HCT116 (cell line): Measurements from ENCODE around the gene ZC3H15. TPM values are rescaled to one million over a fixed set of nuclear protein-coding genes. Genes with fewer than 3 reads are reported as not detected.

ENCODE experiments used
- ATAC-seq: fragments of 200-7000 bp; cut with Tn5 transposase; 2 replicates; pipeline ENCODE4 v1.9.1; 2020; ENCODE audit warnings: mild to moderate bottlenecking, moderate library complexity
- BruUV-seq: library from RNA; stranded (reverse); fragments of 400-500 nt; replicated peaks from 2 replicates; lab custom pipeline; 2021; lab: Mats Ljungman, UMichigan
- CTCF ChIA-PET: fragments of 300-600 bp; sonication (Branson Sonifier 250); formaldehyde crosslinking; loops from one replicate; lab custom pipeline; 2021; ENCODE audit warnings: antibody characterized with exemption; lab: Charles Lee
- POLR2A ChIA-PET: fragments of 300-600, 350-600 bp; sonication (Branson Sonifier 250); formaldehyde crosslinking; loops from one replicate; lab custom pipeline; 2021; ENCODE audit warnings: antibody characterized with exemption; lab: Charles Lee
- RAD21 ChIA-PET, 2 experiments: fragments of 300-600 bp; sonication (Branson Sonifier 250); formaldehyde crosslinking; loops; one replicate each; lab custom pipeline; 2023; ENCODE audit warnings: low total read pairs in 2 of 2; ENCODE audit not compliant: uncharacterized antibody in 2 of 2, unreplicated experiment in 2 of 2, low non-redundant PET in 1 of 2; lab: Charles Lee
- DNase-seq: peaks from one replicate; pipeline ENCODE4 v3.0.0-alpha.2; 2010; ENCODE audit warnings: low read depth, low spot score
- H2AFZ ChIP-seq: fragments of 200-600 bp; shearing (Covaris generic), sonication (generic); 2 replicates; pipeline ENCODE4 v1.6.1; 2017; ENCODE audit warnings: low read depth, mixed run types, mixed read lengths, antibody characterized with exemption, low read length; ENCODE audit not compliant: poor library complexity, severe bottlenecking
- H3K27ac ChIP-seq: 2 replicates; pipeline ENCODE4 v1.5.1; 2012; ENCODE audit warnings: low read depth, low read length
- H3K27me3 ChIP-seq: fragments of 200-600 bp; sonication (generic); 2 replicates; pipeline ENCODE4 v1.6.1; 2016; ENCODE audit warnings: mixed run types, low read length, mixed read lengths; ENCODE audit not compliant: insufficient read depth
- H3K36me3 ChIP-seq, 2 experiments: fragments of 200-500 bp in 1 of 2; fragments of 200-600 bp in 1 of 2; sonication (Bioruptor generic) in 1 of 2; sonication (generic) in 1 of 2; 2 replicates each; pipeline versions ENCODE4 v1.5.1 to v1.6.1; 2014 to 2016; ENCODE audit warnings: low read length in 2 of 2, inconsistent platforms in 1 of 2, mixed read lengths in 1 of 2, mixed run types in 1 of 2; ENCODE audit not compliant: insufficient read depth in 2 of 2, control insufficient read depth in 1 of 2
- H3K4me1 ChIP-seq, 2 experiments: fragments of 200-600 bp in 1 of 2; sonication (generic) in 1 of 2; 2 replicates each; pipeline versions ENCODE4 v1.5.1 to v1.6.1; 2012 to 2017; ENCODE audit warnings: low read length in 2 of 2, inconsistent platforms in 1 of 2, mild to moderate bottlenecking in 1 of 2, mixed read lengths in 1 of 2, mixed run types in 1 of 2, moderate library complexity in 1 of 2; ENCODE audit not compliant: insufficient read depth in 2 of 2, control insufficient read depth in 1 of 2
- H3K4me2 ChIP-seq: fragments of 200-600 bp; sonication (generic); 2 replicates; pipeline ENCODE4 v1.6.1; 2017; ENCODE audit warnings: mixed run types, low read length, mixed read lengths
- H3K4me3 ChIP-seq, 2 experiments: fragments of 200-600 bp in 1 of 2; sonication (generic) in 1 of 2; replicated peaks in 1 of 2; 2 replicates each; pipeline ENCODE4 v1.5.1; 2011 to 2016; ENCODE audit warnings: low read length in 2 of 2, control low read depth in 1 of 2, low read depth in 1 of 2, mild to moderate bottlenecking in 1 of 2, mixed read lengths in 1 of 2, mixed run types in 1 of 2
- H3K79me2 ChIP-seq: fragments of 200-600 bp; sonication (generic); 2 replicates; pipeline ENCODE4 v1.6.1; 2017; ENCODE audit warnings: mild to moderate bottlenecking, mixed run types, low read length, moderate library complexity, mixed read lengths; ENCODE audit not compliant: insufficient read depth
- H3K9ac ChIP-seq: fragments of 200-600 bp; sonication (generic); 2 replicates; pipeline ENCODE4 v1.6.1; 2016; ENCODE audit warnings: low read length, mixed read lengths
- H3K9me2 ChIP-seq: fragments of 200-600 bp; sonication (generic), shearing (Covaris generic); 2 replicates; pipeline ENCODE4 v1.6.1; 2017; ENCODE audit warnings: mixed run types, mild to moderate bottlenecking, moderate library complexity; ENCODE audit not compliant: insufficient read depth
- H3K9me3 ChIP-seq, 2 experiments: fragments of 200-500 bp in 1 of 2; fragments of 200-600 bp in 1 of 2; sonication (Bioruptor generic) in 1 of 2; sonication (generic) in 1 of 2; 2 replicates each; pipeline ENCODE4 v1.6.1; 2014 to 2017; ENCODE audit warnings: low read length in 2 of 2, mixed read lengths in 2 of 2, inconsistent platforms in 1 of 2, low read depth in 1 of 2, mild to moderate bottlenecking in 1 of 2, mixed run types in 1 of 2, moderate library complexity in 1 of 2; ENCODE audit not compliant: control insufficient read depth in 1 of 2, insufficient read depth in 1 of 2
- H4K20me1 ChIP-seq: fragments of 200-600 bp; sonication (generic), shearing (Covaris generic); 2 replicates; pipeline ENCODE4 v1.6.1; 2017; ENCODE audit warnings: mixed run types, mild to moderate bottlenecking, moderate library complexity; ENCODE audit not compliant: insufficient read depth
- ELF1 ChIP-seq: IDR thresholded peaks from 2 replicates; pipeline ENCODE4 v1.6.1; 2012; ENCODE audit warnings: low read depth, borderline replicate concordance
- EZH2 ChIP-seq: fragments of 200-600 bp; sonication (generic); IDR thresholded peaks from 2 replicates; pipeline ENCODE4 v1.6.1; 2017; ENCODE audit warnings: antibody characterized with exemption, mixed run types
- EZH2phosphoT487 ChIP-seq: fragments of 200-600 bp; IDR thresholded peaks from 2 replicates; pipeline ENCODE4 v1.6.1; 2018; ENCODE audit warnings: antibody characterized with exemption, borderline replicate concordance
- FOSL1 ChIP-seq: IDR thresholded peaks from 2 replicates; pipeline ENCODE4 v1.6.1; 2012; ENCODE audit warnings: low read depth
- MAX ChIP-seq: IDR thresholded peaks from 2 replicates; pipeline ENCODE4 v1.6.1; 2012
- POLR2AphosphoS5 ChIP-seq: IDR thresholded peaks from 2 replicates; pipeline ENCODE4 v1.6.1; 2011; ENCODE audit warnings: mild to moderate bottlenecking, low read depth, low read length, moderate library complexity
- SRF ChIP-seq: IDR thresholded peaks from 2 replicates; pipeline ENCODE4 v1.6.1; 2012; ENCODE audit warnings: low read depth
- YY1 ChIP-seq: IDR thresholded peaks from 2 replicates; pipeline ENCODE4 v1.6.1; 2011; ENCODE audit warnings: low read length, low read depth, moderate library complexity, mild to moderate bottlenecking; ENCODE audit not compliant: insufficient replicate concordance; ENCODE audit errors: extremely low read depth
- ZFX ChIP-seq: fragments of 450-650 bp; IDR thresholded peaks from 2 replicates; pipeline ENCODE4 v1.6.1; 2017
- intact Hi-C: fragments of 100-400 bp; cut with micrococcal nuclease; formaldehyde crosslinking; loops from 2 replicates; pipeline ENCODE4 v1.10.0; 2022
- total RNA-seq: library from RNA; stranded (reverse); gene quantifications from one replicate; pipeline ENCODE4 v1.2.1, GENCODE V29; 2021; ENCODE audit not compliant: unreplicated experiment
- TF ChIP-seq, protein P1 (sequence below), 3 experiments: fragments of 200-600 bp in 1 of 3; sonication (generic) in 1 of 3; IDR thresholded peaks in 2 of 3; conservative IDR thresholded peaks in 1 of 3; 2 replicates each; pipeline ENCODE4 v1.5.1; 2012 to 2017; ENCODE audit warnings: low read depth in 2 of 3, low read length in 2 of 3, antibody characterized with exemption in 1 of 3, borderline replicate concordance in 1 of 3, control low read depth in 1 of 3, mild to moderate bottlenecking in 1 of 3, mixed read lengths in 1 of 3, mixed run types in 1 of 3, moderate library complexity in 1 of 3; ENCODE audit not compliant: insufficient read depth in 1 of 3
- TF ChIP-seq, protein P2 (sequence below): IDR thresholded peaks from 2 replicates; pipeline ENCODE4 v1.6.1; 2012; ENCODE audit warnings: low read depth

Gene ZC3H15
- total RNA-seq, 1 experiment from 2014 or later: 75.2 TPM

DNA sequence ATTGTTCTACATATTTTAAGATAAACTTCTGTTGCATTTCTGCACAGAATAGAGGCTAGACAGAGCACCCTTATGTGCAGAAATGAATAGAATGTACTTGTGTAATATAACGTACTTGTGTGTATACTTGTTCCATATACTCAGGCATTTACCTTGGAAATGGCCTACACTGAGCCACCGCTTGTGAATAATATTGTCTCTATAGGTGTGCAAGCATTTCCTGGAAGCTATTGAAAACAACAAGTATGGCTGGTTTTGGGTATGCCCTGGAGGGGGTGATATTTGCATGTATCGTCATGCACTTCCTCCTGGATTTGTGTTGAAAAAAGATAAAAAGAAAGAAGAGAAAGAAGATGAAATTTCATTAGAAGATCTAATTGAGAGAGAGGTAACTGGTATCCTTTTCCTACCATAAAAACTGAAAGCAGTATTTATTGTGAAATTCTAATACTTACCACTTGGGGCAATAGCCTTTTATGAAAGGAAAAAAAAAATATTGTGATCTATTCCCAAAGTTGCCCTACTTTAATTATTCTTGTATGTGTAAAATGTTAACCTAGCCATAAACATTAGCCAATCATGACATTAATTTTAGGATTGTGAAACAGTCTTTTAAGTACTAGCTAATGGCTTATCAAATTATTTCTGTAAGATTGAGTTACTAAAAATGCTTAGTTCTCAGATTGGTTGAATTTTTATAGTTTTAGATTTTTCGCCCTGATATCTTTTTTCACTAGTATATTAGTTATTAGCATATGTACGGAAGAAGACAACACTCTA lies 18.0 kb downstream of the ZC3H15 start (continued):
- TF ChIP-seq, protein P1, sequence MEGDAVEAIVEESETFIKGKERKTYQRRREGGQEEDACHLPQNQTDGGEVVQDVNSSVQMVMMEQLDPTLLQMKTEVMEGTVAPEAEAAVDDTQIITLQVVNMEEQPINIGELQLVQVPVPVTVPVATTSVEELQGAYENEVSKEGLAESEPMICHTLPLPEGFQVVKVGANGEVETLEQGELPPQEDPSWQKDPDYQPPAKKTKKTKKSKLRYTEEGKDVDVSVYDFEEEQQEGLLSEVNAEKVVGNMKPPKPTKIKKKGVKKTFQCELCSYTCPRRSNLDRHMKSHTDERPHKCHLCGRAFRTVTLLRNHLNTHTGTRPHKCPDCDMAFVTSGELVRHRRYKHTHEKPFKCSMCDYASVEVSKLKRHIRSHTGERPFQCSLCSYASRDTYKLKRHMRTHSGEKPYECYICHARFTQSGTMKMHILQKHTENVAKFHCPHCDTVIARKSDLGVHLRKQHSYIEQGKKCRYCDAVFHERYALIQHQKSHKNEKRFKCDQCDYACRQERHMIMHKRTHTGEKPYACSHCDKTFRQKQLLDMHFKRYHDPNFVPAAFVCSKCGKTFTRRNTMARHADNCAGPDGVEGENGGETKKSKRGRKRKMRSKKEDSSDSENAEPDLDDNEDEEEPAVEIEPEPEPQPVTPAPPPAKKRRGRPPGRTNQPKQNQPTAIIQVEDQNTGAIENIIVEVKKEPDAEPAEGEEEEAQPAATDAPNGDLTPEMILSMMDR (IDR thresholded peaks at IDR 0.05 in 2 of 3, conservative IDR thresholded peaks at IDR 0.05 in 1 of 3; ENCODE audit: borderline replicate concordance in 1 of 3, insufficient read depth in 1 of 3, low read depth in 2 of 3, low read length in 2 of 3): peak; percentile 32 to 60 (median 56); a peak in 4 of 6 replicates
- TF ChIP-seq MAX: no peak
- no peak for TF ChIP-seq ELF1
- TF ChIP-seq, protein P2, sequence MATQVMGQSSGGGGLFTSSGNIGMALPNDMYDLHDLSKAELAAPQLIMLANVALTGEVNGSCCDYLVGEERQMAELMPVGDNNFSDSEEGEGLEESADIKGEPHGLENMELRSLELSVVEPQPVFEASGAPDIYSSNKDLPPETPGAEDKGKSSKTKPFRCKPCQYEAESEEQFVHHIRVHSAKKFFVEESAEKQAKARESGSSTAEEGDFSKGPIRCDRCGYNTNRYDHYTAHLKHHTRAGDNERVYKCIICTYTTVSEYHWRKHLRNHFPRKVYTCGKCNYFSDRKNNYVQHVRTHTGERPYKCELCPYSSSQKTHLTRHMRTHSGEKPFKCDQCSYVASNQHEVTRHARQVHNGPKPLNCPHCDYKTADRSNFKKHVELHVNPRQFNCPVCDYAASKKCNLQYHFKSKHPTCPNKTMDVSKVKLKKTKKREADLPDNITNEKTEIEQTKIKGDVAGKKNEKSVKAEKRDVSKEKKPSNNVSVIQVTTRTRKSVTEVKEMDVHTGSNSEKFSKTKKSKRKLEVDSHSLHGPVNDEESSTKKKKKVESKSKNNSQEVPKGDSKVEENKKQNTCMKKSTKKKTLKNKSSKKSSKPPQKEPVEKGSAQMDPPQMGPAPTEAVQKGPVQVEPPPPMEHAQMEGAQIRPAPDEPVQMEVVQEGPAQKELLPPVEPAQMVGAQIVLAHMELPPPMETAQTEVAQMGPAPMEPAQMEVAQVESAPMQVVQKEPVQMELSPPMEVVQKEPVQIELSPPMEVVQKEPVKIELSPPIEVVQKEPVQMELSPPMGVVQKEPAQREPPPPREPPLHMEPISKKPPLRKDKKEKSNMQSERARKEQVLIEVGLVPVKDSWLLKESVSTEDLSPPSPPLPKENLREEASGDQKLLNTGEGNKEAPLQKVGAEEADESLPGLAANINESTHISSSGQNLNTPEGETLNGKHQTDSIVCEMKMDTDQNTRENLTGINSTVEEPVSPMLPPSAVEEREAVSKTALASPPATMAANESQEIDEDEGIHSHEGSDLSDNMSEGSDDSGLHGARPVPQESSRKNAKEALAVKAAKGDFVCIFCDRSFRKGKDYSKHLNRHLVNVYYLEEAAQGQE: no peak
- no peak for TF ChIP-seq EZH2phosphoT487

DNA sequence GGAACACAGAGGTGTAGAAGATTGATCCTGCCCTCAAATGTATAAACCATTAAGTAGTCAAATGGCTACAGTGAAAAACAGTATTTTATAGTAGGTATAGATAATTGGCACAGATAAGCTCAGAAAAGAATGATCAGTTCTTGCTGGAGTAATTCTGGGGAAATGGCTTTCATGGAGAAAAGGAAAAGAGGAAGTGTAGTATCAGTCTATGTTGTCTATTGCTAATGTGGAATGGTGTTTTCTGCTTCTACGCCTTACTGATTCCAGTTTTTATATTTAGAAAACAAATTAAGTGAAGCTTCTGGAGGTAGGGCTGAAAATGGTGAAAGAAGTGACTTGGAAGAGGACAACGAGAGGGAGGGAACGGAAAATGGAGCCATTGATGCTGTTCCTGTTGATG lies 22.2 kb downstream of the ZC3H15 start:
- Histone ChIP-seq H2AFZ (no peak overlapping the region), H3K27ac (no peak overlapping the region), H3K4me1 (no peaks in the 10 kb centered on the region), H3K9me3 (no peaks in the 10 kb centered on the region), H3K36me3 (peaks cover 45 to 52% of the 10 kb centered on the region in 2 experiments), H4K20me1 (peaks cover 7% of the 10 kb centered on the region; the same call in 1 of the 2 replicates), H3K79me2 (peaks cover 72% of the 10 kb centered on the region), H3K9ac (no peak overlapping the region), H3K9me2 (no peaks in the 10 kb centered on the region), H3K4me2 (no peak overlapping the region), H3K27me3 (no peaks in the 10 kb centered on the region), H3K4me3 (no peak overlapping the region)
- BruUV-seq: no TSS peak
- no peak for TF ChIP-seq MAX
- no peak for TF ChIP-seq EZH2phosphoT487
- TF ChIP-seq FOSL1: no peak
- no peak for TF ChIP-seq SRF
- TF ChIP-seq EZH2: no peak
- TF ChIP-seq YY1: no peak
- TF ChIP-seq POLR2AphosphoS5: no peak
- no peak for TF ChIP-seq ZFX
- no peak for DNase-seq
- no peak for ATAC-seq
- ChIA-PET CTCF (no interaction called here), RAD21 (no interaction called here), POLR2A (no interaction called here)
- intact Hi-C loops: no loop called here
